Cardiac fibroblast (primary cell): Measurements from ENCODE around the gene BLM.
"Not testable (repeated sequence)": the region's sequence is repeated elsewhere in the genome, so short reads cannot be mapped to it uniquely, and the experiment has no call there.

Source experiments
- DNase-seq, 2 donors: peaks; one replicate each; pipeline versions ENCODE4 v3.0.0 to v3.0.0-alpha.2; 2010; ENCODE audit warnings: low read depth in 2 of 2
- H3K4me3 ChIP-seq, 2 donors: replicated peaks in 1 of 2; 1 replicate in 1 of 2; 2 replicates in 1 of 2; pipeline ENCODE4 v1.5.1; 2011; ENCODE audit warnings: low read depth in 2 of 2, low read length in 2 of 2, mild to moderate bottlenecking in 2 of 2, moderate library complexity in 1 of 2
- CTCF ChIP-seq: IDR thresholded peaks from one replicate; pipeline ENCODE4 v1.5.1; 2011; ENCODE audit warnings: low read depth, mild to moderate bottlenecking, low read length, inconsistent platforms

The BLM gene

GRCh38 chr15:90685591-90686434 lies 31.3 kb upstream of the BLM start:
- no peak overlapping the region for H3K4me3 ChIP-seq
- TF ChIP-seq CTCF = no peak
- DNase-seq = no peak

- H3K4me3 ChIP-seq = no peak overlapping the region
- TF ChIP-seq CTCF = no peak
- no peak for DNase-seq
Measured at GRCh38 chr15:90686435-90687218, 30.5 kb upstream of the BLM start.

GRCh38 chr15:90689326-90689961 lies 27.7 kb upstream of the BLM start:
- not testable (repeated sequence) for DNase-seq, H3K4me3 ChIP-seq

GRCh38 chr15:90690585-90690984 lies 26.6 kb upstream of the BLM start:
- H3K4me3 ChIP-seq = no peak overlapping the region
- no peak for TF ChIP-seq CTCF
- DNase-seq = peak in 1 of 2 donors; percentile 47

- TF ChIP-seq CTCF = peak; percentile 11
- no peak for DNase-seq
- no peak overlapping the region for H3K4me3 ChIP-seq
Measured at GRCh38 chr15:90691369-90691768, 25.8 kb upstream of the BLM start.

- DNase-seq = no peak
- no peak for TF ChIP-seq CTCF
Measured at GRCh38 chr15:90691982-90692773, 25.0 kb upstream of the BLM start.

More at GRCh38 chr15:90691982-90692773, 25.0 kb upstream of the BLM start:
- no peak overlapping the region for H3K4me3 ChIP-seq
